Retina (tissue), 1 donor: ENCODE results near the gene CACNG4.
A peak's percentile ranks its signal among the peaks of the same experiment; 100 is the strongest.
"Not testable (repeated sequence)": the region's sequence is repeated elsewhere in the genome, so short reads cannot be mapped to it uniquely, and the experiment has no call there.

Source experiments
- DNase-seq: peaks from one replicate; pipeline ENCODE4 v3.0.0-alpha.2; 2016

Gene CACNG4

DNA sequence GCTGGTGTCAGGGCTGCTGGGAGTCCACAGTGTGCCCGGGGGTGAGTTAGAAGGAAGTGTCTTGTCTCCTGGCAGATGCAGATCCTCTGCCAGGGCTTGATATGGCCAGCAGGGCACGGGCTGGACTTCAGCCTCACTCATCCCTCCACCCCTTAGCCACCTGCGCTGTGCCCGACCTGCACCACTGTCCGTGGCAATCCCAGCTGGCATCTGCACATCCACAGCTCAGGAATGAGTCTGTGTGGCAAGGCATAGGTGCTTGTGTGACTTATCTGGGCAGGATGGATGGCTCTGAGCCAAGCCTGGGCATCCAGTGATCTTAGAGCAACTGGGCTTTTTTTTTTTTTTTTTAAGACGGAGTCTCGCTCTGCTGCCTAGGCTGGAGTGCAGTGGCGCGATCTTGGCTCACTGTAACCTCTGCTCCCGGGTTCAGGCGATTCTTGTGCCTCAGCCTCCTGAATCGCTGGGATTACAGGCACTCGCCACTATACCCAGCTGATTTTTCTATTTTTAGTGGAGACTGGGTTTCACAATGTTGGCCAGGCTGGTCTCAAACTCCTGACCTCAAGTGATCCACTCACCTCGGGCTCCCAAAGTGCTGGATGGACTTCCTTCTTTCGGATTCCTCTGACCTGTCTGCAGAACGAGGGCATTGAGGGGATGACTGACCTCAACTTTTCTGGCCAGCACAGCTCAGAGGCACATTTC lies 57.4 kb downstream of the CACNG4 start:
- DNase-seq: no peak

DNA sequence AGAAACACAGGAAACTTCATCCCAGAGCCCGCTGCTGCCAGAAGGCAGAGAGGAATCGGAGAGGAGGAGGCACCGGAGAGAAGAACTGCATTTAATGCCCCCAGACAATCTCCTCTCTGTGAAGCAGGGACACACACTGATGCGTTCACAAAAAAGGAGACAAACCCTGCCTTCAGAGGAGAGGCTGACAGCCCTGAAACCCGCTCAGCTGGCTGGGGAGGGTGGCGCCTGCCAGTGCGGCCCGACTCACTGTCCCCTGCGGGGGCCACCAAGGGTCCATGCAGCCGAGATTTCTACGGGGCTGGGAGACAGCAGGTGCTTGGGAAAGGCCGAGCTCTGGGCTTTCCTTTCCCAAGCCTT lies 57.9 kb downstream of the CACNG4 start:
- no peak for DNase-seq

DNA sequence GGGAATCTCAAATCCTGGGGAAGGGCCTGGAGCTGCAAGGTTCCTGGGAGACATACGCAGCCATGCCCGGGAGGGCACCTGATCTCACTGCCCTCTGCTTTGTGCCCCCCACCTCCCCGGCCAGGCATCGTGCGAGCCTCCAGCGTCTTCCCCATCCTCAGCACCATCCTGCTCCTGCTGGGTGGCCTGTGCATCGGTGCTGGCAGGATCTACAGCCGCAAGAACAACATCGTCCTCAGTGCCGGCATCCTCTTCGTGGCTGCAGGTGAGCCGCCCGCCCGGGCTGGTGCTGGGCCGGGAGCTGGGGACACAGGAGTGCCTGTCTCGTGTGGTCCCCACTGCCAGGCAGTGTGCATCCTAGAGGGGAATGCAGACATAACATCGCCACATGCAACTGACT lies 60.2 kb downstream of the CACNG4 start:
- no peak for DNase-seq

DNA sequence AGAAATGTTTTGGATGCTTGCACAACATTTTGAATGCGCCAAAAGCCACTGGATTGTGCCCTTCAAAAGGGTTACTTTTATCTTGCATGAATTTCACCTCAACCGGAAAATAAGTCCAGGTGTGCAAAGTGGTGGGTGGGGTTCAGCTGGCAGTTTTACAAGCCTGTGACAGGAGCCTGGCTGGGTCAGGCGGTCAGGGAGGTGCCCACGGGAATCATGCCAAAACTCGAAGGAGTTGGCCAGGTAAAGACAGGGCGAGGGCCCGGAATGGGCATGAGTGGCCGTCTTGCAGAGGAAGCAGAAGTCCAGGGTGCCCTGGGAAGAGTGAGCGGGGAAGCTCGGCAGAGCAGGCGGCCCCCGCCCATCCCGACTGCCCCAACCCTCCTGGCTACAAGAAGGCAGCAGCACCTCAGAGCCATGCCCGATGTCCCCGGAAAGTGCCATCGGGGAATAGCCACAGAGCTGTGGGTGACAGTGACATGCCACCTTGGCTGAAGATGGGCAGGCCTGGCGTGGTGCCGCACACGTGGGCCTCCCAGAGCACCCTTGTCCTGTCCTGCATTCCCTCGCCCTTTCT lies 60.8 kb downstream of the CACNG4 start:
- no peak for DNase-seq

DNA sequence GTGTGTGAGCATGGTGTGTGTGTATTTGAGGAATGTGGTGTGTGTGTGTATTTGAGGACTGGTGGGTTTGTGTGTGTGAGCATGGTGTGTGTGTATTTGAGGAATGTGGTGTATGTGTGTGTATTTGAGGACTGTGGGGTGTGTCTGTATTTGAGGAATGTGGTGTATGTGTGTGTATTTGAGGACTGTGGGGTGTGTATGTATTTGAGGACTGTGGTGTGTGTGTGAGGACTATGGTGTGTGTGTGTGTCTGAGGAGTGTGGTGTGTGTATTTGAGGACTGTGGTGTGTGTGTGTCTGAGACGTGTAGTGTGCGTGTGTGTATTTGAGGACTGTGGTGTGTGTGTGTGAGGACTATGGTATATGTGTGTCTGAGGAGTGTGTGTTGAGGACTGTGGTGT lies 61.8 kb downstream of the CACNG4 start:
- DNase-seq: no peak

DNA sequence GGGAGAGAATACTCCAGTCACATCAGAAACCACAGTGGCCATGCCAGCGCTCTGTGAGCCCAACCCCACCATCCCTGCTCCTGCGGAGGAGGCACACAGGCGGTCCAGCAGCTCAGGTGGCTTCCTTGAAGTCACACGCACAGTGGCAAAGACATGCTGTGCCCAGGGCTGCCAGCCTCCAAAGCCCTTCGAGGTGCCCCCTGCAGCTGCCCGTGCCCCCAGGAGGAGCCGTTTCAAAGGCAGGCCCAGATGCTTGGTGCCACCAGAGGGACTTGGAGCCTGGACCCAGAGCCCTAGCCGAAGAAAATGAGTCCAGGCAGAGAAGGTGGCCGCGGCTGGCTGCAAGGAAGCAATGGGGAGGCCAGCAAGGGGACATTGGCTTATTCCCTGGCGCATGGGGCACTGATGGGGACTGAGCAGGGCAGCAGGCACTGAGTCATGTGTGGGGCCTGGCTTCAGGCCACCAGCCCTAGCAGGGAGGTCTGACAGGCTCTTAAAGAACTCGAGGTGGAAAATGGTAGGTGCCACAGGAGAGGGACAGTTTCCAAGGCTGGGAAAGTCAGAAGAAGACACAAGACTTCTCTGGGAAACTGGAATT lies 62.6 kb downstream of the CACNG4 start:
- DNase-seq: no peak

DNA sequence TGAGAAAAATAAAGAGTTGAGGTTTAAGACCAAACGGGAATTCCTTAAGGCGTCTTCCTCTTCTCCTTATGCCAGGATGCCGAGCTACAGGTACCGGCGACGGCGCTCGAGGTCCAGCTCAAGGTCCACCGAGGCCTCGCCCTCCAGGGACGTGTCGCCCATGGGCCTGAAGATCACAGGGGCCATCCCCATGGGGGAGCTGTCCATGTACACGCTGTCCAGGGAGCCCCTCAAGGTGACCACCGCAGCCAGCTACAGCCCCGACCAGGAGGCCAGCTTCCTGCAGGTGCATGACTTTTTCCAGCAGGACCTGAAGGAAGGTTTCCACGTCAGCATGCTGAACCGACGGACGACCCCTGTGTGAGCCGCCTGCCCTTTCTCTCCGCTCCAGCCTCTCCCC lies 66.1 kb downstream of the CACNG4 start:
- no peak for DNase-seq

DNA sequence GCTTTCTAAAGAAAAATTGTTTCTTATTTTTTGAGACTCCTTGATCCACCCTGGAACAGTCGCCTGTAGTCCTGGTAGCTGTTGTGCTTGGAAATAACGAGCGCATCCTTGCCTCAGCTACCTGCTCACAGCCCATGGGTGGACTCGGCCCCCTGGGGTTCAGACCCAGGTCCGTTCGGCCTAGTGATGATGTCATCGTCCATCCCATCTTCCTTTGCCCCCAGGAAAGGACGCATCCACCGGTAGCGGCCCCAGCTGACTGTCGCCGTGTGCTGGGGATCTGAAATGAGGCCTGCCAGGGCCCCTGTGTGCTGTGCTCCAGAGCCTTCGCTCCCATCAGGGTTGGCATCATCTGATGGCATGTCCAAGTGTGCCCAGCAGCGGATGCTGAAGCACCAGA lies 67.9 kb downstream of the CACNG4 start:
- DNase-seq: no peak

DNA sequence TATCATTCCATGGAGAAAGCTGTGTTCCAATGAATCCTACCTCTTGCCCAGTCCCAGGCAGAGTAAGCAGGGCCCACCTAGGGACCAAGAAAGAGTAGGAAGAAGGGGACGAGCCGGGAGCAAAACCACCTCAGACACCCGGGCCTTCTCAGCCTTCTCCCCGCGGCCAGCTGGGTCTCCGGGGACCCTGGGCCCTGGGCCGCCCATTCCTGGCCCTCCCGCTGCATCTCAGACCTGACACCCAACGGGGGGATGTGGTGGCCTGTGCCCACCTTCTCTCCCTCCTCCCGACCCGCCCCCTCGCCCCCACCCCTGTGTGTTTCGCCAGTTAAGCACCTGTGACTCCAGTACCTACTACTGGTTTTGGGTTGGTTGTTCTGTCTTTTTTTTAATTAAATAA lies 68.5 kb downstream of the CACNG4 start:
- DNase-seq: no peak

DNA sequence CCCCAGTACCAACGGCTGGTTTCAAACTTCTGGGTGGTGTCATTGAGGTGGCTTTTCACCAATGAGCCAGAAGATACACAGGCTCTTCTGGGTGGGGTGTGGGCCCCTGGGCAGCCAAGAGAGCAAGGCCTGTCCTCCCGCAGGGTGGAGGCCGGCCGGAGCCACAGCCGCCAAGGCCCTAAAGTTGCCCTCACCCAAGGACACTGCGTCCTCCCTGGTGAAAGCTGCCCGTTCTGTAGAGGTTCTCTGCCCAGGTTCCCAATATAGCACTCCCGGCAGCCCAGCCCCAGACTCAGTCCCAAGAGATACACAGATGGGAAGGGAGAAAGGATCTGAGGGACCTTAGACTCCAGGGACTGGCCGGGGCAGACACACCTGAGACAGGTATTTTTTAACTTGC lies 69.1 kb downstream of the CACNG4 start:
- DNase-seq: no peak

DNA sequence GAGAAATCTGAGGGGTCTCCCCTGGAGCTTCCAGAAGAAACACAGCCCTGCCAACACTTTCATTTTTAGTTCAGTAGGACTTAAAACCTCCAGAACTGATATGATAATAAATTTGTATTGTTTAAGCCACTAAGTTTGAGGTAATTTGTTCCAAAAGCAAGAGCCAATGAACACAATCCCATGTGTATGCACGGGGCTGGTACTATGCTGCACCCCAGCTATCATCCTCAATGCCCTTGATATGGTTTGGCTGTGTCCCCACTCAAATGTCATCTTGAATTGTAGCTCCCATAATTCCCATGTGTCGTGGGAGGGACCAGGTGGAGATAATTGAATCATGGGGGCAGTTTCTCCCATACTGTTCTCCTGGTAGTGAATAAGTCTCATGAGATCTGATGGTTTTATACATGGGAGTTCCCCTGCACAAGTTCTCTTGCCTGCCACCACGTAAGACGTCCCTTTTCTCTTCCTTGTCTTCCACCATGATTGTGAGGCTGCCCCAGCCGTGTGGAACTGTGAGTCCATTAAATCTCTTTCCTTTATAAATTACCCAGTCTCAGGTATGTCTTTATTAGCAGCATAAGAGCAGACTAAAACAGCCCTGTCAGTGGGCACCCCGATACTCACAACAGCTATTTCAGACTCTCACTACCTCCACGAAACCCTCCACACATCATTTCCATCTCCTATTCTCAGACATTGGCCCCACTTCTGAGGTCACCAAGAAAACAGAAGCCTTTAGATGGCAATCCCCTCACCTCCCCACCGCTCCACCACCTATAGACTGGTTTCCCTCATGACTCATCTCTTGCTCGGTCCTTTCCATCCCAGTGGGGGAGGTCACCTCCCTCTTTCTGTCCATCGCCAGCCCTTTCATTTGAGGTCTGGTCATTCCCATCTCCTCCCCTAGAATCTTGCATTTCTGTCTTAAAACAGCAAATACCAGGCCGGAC lies 70.9 kb downstream of the CACNG4 start:
- no peak for DNase-seq

DNA sequence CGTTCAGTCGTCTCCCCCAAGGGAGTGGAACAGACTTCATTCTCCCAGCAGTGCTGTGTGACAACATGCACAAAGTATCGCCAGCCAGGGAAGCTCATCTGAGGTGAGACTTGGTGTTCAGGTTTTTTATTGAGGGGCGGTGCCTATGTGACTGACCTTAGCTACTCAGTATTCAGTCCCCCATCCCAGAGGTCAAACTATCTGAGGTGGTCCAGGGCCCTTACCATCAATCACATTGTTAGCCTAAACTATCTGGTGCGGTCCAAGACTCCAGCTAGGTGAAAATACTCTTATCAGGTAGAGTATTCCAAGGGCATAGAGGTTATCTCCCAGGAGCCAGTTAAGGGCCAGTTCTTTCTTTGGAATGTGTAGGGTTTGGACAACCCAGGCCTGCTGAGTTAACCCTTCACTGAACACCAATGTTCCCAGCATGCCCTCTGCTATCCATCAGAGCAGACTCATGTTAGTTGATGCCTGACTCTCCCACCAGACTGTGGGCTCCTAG lies 74.4 kb downstream of the CACNG4 start:
- no peak for DNase-seq

DNA sequence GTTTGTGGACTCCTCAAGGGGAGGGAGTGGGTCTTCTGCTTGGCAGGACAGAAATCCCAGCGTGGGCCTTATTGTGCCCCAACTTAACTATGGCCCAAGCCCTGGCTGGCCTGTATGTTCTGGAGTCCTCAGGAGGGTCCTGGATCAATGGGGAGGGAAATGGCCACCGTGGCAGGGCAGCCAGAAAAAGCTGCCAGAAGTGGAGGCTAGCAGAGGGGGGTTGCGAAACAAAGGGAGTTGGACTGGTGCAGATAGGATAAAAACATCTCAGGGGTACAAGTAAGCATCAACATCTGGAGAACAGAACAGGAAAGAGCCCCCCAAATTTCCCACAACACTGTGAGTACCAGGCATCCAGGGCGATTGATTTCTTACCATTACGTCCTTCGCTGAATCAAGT lies 76.1 kb downstream of the CACNG4 start:
- DNase-seq: no peak

DNA sequence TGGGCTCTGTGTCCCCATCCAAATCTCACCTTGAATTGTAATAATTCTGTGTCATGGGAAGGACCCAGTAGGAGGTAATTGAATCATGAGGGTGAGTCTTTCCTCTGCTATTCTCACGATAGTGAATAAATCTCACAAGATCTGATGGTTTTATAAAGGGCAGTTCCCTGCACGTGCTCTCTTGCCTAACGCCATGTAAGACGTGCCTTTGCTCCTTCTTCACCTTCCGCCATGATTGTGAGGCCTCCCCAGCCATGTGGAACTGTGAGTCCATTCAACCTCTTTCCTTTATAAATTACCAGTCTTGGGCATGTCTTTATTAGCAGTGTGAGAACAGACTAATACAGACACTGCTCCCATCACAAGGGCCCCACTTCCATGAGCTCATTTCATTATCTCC lies 76.6 kb downstream of the CACNG4 start:
- DNase-seq: not testable (repeated sequence)

DNA sequence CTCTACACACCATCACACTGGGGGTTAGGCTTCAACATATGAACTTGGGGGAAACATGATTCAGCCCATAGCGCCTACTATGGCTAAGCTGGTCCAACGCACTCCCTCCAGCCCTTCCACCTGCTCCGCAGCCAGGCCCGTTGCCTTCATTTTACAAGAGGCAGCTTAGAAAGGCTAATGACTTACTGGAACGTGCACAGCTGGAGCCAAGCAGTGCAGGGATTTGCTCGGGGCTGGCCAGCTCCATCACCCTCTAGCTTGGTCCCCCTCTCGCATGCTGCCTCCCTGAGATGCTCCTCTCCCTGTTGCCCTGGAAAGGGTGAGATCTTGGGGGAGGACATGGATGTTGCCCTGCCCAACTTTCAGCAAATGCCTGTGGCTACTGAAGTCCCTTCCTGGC lies 77.0 kb downstream of the CACNG4 start:
- DNase-seq: no peak

DNA sequence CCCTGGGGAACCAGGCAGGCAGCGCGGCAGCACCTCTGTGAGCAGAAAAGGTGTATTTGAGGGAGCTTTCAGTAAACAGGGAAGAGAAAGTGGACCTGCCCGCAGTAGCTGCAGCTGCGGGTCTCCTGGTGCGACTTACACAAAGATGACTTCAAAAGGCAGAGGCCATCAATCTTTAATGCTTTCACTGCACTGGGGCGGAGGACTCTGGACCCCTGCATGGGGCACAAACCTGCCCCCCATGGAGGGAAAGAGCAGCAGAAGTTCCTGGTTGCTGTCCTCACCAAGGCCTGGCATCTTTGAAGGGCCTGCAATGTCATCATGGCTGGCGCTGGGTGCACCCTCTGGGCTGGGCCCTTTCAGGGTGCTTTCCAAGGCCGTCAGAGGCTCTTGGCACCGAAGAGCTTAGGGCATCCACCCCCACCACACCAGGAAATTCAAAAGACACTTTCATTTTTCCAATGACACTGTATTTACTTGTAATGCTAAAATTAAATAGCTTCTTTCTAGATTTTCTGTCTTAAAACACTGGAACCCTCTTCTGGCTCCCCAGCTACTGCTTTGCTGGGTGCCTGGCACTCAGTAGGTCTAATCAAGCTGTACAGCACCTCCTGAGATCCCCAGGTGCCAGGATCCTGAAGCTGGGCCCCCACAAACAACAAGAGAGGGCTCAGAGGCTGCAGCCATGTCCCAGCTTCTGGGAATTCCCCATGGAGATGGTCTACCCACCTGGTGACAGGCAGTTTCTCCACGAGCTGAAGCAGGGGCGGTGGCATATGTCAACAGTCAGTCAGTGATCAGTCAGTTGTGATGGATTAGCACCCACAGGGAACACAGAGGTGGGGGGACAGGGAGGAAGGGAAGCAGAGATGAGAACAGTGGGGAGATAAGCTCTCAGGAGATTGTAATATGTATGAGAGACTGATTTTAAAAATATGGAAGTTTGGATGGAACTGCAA lies 77.7 kb downstream of the CACNG4 start:
- DNase-seq: peak; percentile 35

DNA sequence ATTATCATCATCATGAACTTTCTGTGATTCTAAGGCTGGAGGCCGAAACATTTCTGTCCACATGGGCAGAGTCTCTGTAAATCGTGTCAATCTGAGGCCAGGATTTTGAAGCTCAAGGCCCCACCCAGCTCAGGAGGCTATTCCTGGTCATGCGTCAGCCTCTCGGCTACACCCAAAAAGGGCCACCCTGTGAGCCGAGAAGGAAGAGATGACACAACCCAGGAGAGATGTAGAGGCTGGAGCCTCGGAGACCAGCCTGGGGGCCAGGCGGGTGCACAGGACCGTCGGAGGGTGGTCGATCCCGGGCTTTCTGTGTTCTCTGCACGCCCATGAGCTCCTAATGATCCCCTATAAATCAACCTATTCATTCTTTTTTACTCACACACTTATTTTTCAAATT lies 78.8 kb downstream of the CACNG4 start:
- no peak for DNase-seq

DNA sequence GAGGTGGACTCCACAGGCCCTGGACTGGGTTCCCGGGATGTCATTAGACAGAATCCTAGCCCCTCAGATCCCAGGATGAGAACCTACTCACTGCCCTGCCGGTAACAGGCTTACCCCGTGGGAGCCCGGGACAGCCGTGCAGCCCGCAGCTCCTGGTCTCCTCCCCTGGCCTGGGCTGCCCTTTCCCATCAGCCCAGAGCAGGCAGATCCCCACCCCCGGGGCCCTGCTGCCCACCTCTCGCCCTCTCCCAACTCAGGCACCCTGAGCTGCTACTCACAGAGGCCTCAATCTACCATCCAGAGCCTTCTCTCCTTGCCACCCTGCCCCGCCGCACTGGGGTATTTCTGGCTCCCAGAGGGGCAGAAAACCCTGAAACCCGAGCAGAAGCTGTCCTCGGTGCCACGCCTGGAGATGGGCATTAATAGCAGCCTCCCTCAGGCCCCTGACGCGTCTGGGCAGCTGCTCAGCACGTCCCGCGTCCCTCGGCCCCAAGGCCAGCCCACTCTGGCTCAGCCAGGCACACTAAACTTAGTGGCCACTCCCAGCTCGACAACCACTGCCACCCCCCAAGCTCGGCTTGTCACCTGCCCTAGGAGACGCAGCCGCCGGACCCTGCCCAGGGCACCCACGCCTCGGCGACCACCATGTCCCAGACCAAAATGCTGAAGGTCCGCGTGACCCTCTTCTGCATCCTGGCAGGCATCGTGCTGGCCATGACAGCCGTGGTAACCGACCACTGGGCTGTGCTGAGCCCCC lies 79.7 kb downstream of the CACNG4 start, which contains the start of gene CACNG1:
Gene CACNG1 (plus strand): TSS at position 539 of the 757 bp plus-strand sequence. CDS start 107 bp downstream, at position 646.
- DNase-seq: no peak

DNA sequence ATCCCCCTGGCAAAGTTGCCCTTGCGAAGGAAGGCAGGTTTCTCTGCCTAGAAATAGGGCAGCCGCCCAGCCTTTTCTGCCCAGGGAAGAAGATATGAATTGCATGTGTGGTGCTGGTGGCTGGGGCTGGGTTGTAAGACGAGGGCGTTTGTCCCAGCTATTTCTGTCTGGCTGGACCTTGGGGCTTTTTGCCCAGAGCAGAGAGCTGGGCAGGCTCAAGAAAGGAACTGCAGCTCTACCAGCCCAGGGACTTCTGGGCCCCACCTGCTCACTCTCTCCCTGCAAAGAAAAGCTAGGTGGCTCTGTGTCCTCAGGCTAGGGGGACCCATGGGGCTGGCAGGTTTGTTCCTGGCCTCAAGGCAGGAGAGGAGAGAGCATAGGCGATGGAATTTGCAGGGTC lies 80.4 kb downstream of the CACNG4 start:
- DNase-seq: no peak

DNA sequence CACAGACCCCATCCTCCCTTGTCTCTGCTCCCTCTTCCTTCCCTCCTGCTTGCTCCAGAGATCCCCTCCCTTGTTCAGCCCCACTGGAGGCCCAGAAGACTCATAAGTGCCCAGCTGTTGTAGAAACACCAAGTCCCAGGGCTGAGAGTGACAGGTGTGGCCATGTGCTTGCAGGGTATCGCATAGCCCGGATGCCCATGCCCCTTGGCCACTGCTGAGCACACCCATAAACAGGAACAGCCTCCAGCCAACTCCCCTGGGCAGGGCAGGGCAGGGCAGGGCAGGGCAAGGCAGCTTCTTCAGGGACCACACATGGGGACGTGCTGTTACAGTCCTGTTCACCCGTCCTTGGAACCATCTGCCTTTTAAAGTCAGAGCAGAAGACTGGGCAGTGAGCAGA lies 81.9 kb downstream of the CACNG4 start:
- no peak for DNase-seq

DNA sequence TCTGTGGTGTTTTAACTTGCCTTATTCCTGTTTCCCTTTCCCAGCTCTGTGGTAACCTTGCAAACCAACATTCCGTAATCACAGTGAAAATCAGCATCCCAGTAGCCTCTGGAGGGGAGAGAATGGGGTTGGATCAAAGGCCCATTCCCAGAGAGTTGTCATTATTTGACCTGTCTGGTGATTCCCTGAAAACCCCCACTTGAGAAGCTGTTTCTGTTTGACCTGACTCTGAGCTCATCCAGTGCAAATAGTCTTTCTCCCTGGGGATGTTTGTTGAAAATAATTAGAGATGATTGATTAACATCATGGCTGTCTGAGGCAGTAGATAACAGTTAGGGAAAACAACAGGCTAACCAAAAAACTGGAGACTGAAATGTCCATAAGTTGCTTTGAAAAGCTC lies 82.9 kb downstream of the CACNG4 start:
- DNase-seq: no peak
